HEK293 (cell line): ENCODE data around the gene DUSP22.

ENCODE experiments used
- CTCF ChIA-PET: fragments of 350-600 bp; formaldehyde crosslinking; extraction: SDS; loops from one replicate; lab custom pipeline; 2021; ENCODE audit warnings: antibody characterized with exemption; lab: Yijun Ruan, JAX
- POLR2A ChIA-PET: fragments of 300-600 bp; formaldehyde crosslinking; extraction: SDS; loops from one replicate; lab custom pipeline; 2020; ENCODE audit warnings: antibody characterized with exemption, inconsistent platforms; lab: Yijun Ruan, JAX
- H3K27ac ChIP-seq: fragments of 200-500 bp; sonication (Bioruptor generic); 2 replicates; pipeline ENCODE4 v1.5.1; 2014; ENCODE audit warnings: low read depth, low read length, control low read depth, inconsistent platforms; ENCODE audit errors: extremely low read depth
- H3K36me3 ChIP-seq, 2 experiments: fragments of 200-500 bp in 1 of 2; sonication (Bioruptor generic) in 1 of 2; 1 replicate in 1 of 2; 2 replicates in 1 of 2; pipeline ENCODE4 v1.5.1; 2014 to 2017; ENCODE audit warnings: inconsistent platforms in 2 of 2, low read length in 2 of 2; ENCODE audit not compliant: control insufficient read depth in 2 of 2, insufficient read depth in 1 of 2
- H3K4me1 ChIP-seq: fragments of 200-500 bp; sonication (Bioruptor generic); 2 replicates; pipeline ENCODE4 v1.5.1; 2014; ENCODE audit warnings: mild to moderate bottlenecking, low read length, inconsistent platforms; ENCODE audit not compliant: control insufficient read depth, insufficient read depth
- H3K4me3 ChIP-seq: 2 replicates; pipeline ENCODE4 v1.5.1; 2011; ENCODE audit warnings: low read depth, mild to moderate bottlenecking, control low read depth, low read length, moderate library complexity
- H3K9me3 ChIP-seq: fragments of 200-500 bp; sonication (Bioruptor generic); 2 replicates; pipeline ENCODE4 v1.5.1; 2014; ENCODE audit warnings: low read depth, low read length, inconsistent platforms; ENCODE audit not compliant: control insufficient read depth, insufficient read depth
- KLF10 ChIP-seq: fragments of 450-650 bp; IDR thresholded peaks from 2 replicates; pipeline ENCODE4 v1.5.1; 2018; ENCODE audit warnings: missing biosample characterization, mild to moderate bottlenecking, missing genetic modification characterization
- KLF16 ChIP-seq: fragments of 450-650 bp; formaldehyde crosslinking; IDR thresholded peaks from 2 replicates; pipeline ENCODE4 v1.5.1; 2017; ENCODE audit warnings: missing biosample characterization, missing genetic modification characterization
- KLF17 ChIP-seq: fragments of 450-650 bp; formaldehyde crosslinking; IDR thresholded peaks from 2 replicates; pipeline ENCODE4 v1.5.1; 2016; ENCODE audit warnings: missing biosample characterization, missing genetic modification characterization
- PATZ1 ChIP-seq: fragments of 450-650 bp; formaldehyde crosslinking; IDR thresholded peaks from 2 replicates; pipeline ENCODE4 v1.5.1; 2016; ENCODE audit warnings: missing biosample characterization, missing genetic modification characterization
- PRDM6 ChIP-seq: fragments of 450-650 bp; formaldehyde crosslinking; IDR thresholded peaks from 2 replicates; pipeline ENCODE4 v1.5.1; 2017; ENCODE audit warnings: missing biosample characterization, missing genetic modification characterization
- ZBTB1 ChIP-seq: fragments of 450-650 bp; formaldehyde crosslinking; IDR thresholded peaks from 2 replicates; pipeline ENCODE4 v1.5.1; 2016; ENCODE audit warnings: missing biosample characterization, missing genetic modification characterization
- ZFHX2 ChIP-seq: fragments of 450-650 bp; formaldehyde crosslinking; conservative IDR thresholded peaks from 2 replicates; pipeline ENCODE4 v1.5.1; 2016; ENCODE audit warnings: missing biosample characterization, missing genetic modification characterization
- ZFP69B ChIP-seq: fragments of 450-650 bp; formaldehyde crosslinking; IDR thresholded peaks from 2 replicates; pipeline ENCODE4 v1.5.1; 2016; ENCODE audit warnings: missing biosample characterization, missing genetic modification characterization
- ZNF140 ChIP-seq: fragments of 450-650 bp; formaldehyde crosslinking; IDR thresholded peaks from 2 replicates; pipeline ENCODE4 v1.5.1; 2016; ENCODE audit warnings: missing biosample characterization, missing genetic modification characterization
- ZNF155 ChIP-seq: fragments of 450-650 bp; formaldehyde crosslinking; IDR thresholded peaks from 2 replicates; pipeline ENCODE4 v1.5.1; 2016; ENCODE audit warnings: missing biosample characterization, missing genetic modification characterization
- ZNF202 ChIP-seq: fragments of 450-650 bp; formaldehyde crosslinking; IDR thresholded peaks from 2 replicates; pipeline ENCODE4 v1.5.1; 2016; ENCODE audit warnings: missing biosample characterization, missing genetic modification characterization, borderline replicate concordance
- ZNF214 ChIP-seq: fragments of 450-650 bp; formaldehyde crosslinking; IDR thresholded peaks from 2 replicates; pipeline ENCODE4 v1.5.1; 2017; ENCODE audit warnings: missing biosample characterization, mild to moderate bottlenecking, missing genetic modification characterization, borderline replicate concordance
- ZNF280D ChIP-seq: fragments of 450-650 bp; formaldehyde crosslinking; IDR thresholded peaks from 2 replicates; pipeline ENCODE4 v1.5.1; 2016; ENCODE audit warnings: missing biosample characterization, missing genetic modification characterization
- ZNF302 ChIP-seq: fragments of 450-650 bp; formaldehyde crosslinking; IDR thresholded peaks from 2 replicates; pipeline ENCODE4 v1.5.1; 2016; ENCODE audit warnings: missing biosample characterization, missing genetic modification characterization, low read depth
- ZNF354C ChIP-seq: fragments of 450-650 bp; formaldehyde crosslinking; IDR thresholded peaks from 2 replicates; pipeline ENCODE4 v1.5.1; 2016; ENCODE audit warnings: missing biosample characterization, missing genetic modification characterization, low read depth, borderline replicate concordance
- ZNF473 ChIP-seq: fragments of 450-650 bp; formaldehyde crosslinking; IDR thresholded peaks from 2 replicates; pipeline ENCODE4 v1.5.1; 2017; ENCODE audit warnings: missing biosample characterization, missing genetic modification characterization
- ZNF560 ChIP-seq: fragments of 450-650 bp; formaldehyde crosslinking; IDR thresholded peaks from 2 replicates; pipeline ENCODE4 v1.5.1; 2017; ENCODE audit warnings: missing biosample characterization, missing genetic modification characterization, borderline replicate concordance
- ZNF629 ChIP-seq: fragments of 450-650 bp; formaldehyde crosslinking; IDR thresholded peaks from 2 replicates; pipeline ENCODE4 v1.5.1; 2017; ENCODE audit warnings: missing biosample characterization, missing genetic modification characterization
- ZNF654 ChIP-seq: fragments of 450-650 bp; formaldehyde crosslinking; IDR thresholded peaks from 2 replicates; pipeline ENCODE4 v1.5.1; 2016; ENCODE audit warnings: low read depth, missing biosample characterization, missing genetic modification characterization
- ZNF76 ChIP-seq: fragments of 450-650 bp; formaldehyde crosslinking; IDR thresholded peaks from 2 replicates; pipeline ENCODE4; 2016; ENCODE audit warnings: low read depth, missing biosample characterization, missing genetic modification characterization, borderline replicate concordance

DUSP22 gene

GRCh38 chr6:396126-396520, 103.8 kb downstream of the DUSP22 start:
- POLR2A ChIA-PET = no interaction called here
- no peak for TF ChIP-seq ZNF473
- no peak for TF ChIP-seq ZNF140 (tag by site-specific recombination)
- no peak for TF ChIP-seq ZNF280D (tag by site-specific recombination)
- no peak for TF ChIP-seq ZNF76 (tag by site-specific recombination)
- TF ChIP-seq PRDM6 (tag by site-specific recombination) = no peak
- no peak for TF ChIP-seq KLF10 (tag by site-specific recombination)
- TF ChIP-seq ZNF155 = no peak
- TF ChIP-seq ZNF302 (tag by site-specific recombination) = no peak
- no peak for TF ChIP-seq ZNF629 (tag by site-specific recombination)
- TF ChIP-seq ZFHX2 (tag by site-specific recombination) = no peak
- TF ChIP-seq ZNF214 = no peak
- TF ChIP-seq ZNF202 (tag by site-specific recombination) = no peak
- TF ChIP-seq ZNF560 (tag by site-specific recombination) = no peak
- TF ChIP-seq PATZ1 = no peak
- no peak for TF ChIP-seq ZFP69B (tag by site-specific recombination)
- no peak for TF ChIP-seq ZBTB1
- no peak for TF ChIP-seq ZNF354C (tag by site-specific recombination)
- H3K27ac ChIP-seq = no peak overlapping the region
- no peaks in the 10 kb centered on the region for H3K36me3 ChIP-seq
- CTCF ChIA-PET = no interaction called here
- no peak overlapping the region for H3K4me3 ChIP-seq
- H3K4me1 ChIP-seq = no peaks in the 10 kb centered on the region; the same call in 1 of the 2 replicates
- no peaks in the 10 kb centered on the region for H3K9me3 ChIP-seq

GRCh38 chr6:397056-397455, 104.8 kb downstream of the DUSP22 start:
- Histone ChIP-seq H3K27ac (no peak overlapping the region), H3K4me3 (no peak overlapping the region), H3K4me1 (no peaks in the 10 kb centered on the region), H3K9me3 (no peaks in the 10 kb centered on the region), H3K36me3 (no peaks in the 10 kb centered on the region)
- POLR2A ChIA-PET = no interaction called here
- CTCF ChIA-PET = interaction anchor here (0.5 to 1.2 kb wide), 4 partner anchors 9 to 189 kb away, joined by 3 to 5 read pairs (median 4); no protein-coding TSS in a partner anchor
- TF ChIP-seq KLF16 (no peak), ZNF654 (tag by site-specific recombination) (no peak), KLF17 (tag by site-specific recombination) (no peak)
